ENCODE measurements around the gene TRMT10A. TPM values are rescaled to one million over a fixed set of nuclear protein-coding genes. Genes with fewer than 3 reads are reported as not detected.
A peak's percentile ranks its signal among the peaks of the same experiment; 100 is the strongest.

Gene TRMT10A, protein sequence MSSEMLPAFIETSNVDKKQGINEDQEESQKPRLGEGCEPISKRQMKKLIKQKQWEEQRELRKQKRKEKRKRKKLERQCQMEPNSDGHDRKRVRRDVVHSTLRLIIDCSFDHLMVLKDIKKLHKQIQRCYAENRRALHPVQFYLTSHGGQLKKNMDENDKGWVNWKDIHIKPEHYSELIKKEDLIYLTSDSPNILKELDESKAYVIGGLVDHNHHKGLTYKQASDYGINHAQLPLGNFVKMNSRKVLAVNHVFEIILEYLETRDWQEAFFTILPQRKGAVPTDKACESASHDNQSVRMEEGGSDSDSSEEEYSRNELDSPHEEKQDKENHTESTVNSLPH
- 4.5 and 5.6 TPM in 2 replicates for total RNA-seq

DNA sequence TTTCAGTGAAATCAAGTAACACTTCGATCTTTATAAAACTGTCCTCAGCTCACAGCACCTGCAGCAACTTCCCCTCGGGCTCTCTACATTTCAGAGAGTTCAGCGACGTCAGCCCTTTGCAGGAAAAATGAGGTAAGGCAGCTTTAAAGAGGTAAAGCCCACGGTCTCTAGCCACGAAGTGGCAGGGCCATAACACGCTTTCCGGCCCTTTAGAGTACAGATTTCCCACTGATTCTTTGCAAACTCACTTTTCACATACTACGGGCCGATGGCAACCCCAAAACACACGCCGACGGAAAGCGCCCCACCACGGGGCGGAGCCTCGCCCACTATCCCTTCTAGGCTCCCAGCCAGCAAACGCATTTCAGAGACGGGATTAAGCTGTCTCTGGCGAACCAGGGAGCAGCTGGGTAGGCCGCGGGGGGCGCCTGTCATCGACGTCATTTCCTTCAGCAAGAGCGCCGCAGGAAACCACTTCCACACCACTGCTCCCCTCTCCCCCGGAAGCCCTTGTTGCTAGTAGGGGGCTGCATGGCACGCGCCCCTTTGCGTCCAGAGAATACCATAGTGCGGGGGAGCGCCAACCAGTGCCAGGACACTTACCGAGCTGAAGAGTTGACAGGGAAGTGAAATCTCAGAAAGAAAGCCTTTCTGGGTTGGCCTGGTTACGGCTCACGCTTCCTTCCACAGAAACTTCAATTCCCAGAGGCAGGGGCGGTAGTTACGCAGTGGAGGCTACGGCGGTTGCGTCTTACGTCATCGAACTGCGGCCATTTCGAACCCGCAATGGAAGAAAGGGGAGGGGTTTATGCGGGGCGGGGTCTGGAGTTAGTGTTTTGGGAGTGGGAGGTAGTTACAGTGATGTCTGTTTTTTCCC, at the start of gene TRMT10A:
Gene TRMT10A, minus strand, starts transcription at position 730 of the 877 bp plus-strand sequence. CDS start 4,701 bp downstream, outside the sequence.
- TF ChIP-seq, protein P1, sequence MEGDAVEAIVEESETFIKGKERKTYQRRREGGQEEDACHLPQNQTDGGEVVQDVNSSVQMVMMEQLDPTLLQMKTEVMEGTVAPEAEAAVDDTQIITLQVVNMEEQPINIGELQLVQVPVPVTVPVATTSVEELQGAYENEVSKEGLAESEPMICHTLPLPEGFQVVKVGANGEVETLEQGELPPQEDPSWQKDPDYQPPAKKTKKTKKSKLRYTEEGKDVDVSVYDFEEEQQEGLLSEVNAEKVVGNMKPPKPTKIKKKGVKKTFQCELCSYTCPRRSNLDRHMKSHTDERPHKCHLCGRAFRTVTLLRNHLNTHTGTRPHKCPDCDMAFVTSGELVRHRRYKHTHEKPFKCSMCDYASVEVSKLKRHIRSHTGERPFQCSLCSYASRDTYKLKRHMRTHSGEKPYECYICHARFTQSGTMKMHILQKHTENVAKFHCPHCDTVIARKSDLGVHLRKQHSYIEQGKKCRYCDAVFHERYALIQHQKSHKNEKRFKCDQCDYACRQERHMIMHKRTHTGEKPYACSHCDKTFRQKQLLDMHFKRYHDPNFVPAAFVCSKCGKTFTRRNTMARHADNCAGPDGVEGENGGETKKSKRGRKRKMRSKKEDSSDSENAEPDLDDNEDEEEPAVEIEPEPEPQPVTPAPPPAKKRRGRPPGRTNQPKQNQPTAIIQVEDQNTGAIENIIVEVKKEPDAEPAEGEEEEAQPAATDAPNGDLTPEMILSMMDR (IDR thresholded peaks at IDR 0.05; ENCODE audit: insufficient read depth, low read depth, low read length): no peak
- DNase-seq (ENCODE audit: low read depth): peak; percentile 99
- peak within 1 kb of the TSS; percentile 92 for H3K4me3 ChIP-seq (ENCODE audit: low read depth, low read length)

DNA sequence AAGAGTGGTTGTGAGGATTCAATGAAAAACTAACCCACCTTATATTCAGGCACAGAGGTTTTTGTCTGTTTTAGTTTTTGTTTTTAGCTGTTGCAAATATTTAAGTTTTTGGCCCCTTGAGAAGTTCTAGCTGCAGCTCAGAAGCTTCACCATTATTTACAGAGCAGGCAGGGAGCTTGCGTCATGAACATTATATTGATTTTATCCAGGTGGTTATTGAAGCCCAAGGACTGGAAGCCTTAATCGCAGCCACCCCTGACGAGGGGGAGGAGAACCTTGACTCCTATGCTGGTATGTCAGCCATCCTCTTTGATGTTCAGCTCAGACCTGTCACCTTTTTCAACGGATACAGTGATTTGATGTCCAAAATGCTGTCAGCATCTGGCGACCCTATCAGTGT, 48.9 kb upstream of the TRMT10A start:
- no peak for DNase-seq (ENCODE audit: low read depth)
- TF ChIP-seq, protein P1 (IDR thresholded peaks at IDR 0.05; ENCODE audit: insufficient read depth, low read depth, low read length): no peak

DNA sequence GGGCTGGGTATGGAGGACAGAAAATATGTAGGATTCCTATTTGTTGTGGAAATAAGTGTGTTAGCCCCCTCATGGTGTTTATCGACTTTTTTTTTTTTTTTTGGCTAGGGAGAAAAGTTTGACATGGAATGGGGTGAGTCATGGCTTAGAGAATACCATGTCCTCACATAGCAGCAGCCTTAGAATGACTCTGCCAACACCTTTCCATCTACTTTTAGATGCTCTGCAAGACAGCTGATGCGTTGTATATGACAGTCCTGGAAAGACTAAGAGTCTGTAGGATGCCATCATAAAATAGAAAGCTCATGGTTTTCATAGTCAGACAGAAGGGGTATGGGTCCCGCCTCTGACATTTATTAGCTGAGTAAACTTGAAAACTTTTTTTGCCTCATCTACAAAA, 48.4 kb upstream of the TRMT10A start:
- DNase-seq (ENCODE audit: low read depth): no peak
- TF ChIP-seq, protein P1 (IDR thresholded peaks at IDR 0.05; ENCODE audit: insufficient read depth, low read depth, low read length): no peak
- no peak overlapping the region for H3K4me3 ChIP-seq (ENCODE audit: low read depth, low read length)

More for the DNA sequence above, 48.9 kb upstream of the TRMT10A start:
- no peak overlapping the region for H3K4me3 ChIP-seq (ENCODE audit: low read depth, low read length)

DNA sequence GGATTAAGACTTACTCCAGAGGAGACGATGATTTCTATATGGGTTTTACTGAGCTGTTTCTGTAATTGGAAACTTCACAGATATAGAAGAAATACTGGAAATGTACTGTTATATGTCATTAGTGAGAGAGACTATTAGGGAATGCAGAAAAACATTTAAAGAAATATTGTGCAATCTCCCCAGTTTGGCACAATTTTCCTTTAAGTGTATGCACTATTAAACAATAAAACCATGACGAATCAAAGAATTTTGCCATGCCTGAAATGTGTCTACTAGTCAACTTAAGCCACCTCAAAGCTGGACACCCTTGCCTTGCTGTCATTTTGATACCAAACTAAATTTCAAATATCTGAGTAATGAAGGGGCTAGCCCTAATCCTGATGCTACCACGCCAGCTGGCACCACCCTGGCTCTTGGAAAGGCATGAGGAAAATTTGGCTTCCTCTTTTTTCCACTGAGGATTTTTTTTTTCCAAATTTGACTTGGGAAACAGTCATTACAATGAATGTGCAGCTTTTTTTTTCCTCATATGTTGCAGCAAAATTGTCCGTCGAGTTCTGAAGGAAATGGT, 46.9 kb upstream of the TRMT10A start:
- no peak for DNase-seq (ENCODE audit: low read depth)
- H3K4me3 ChIP-seq (ENCODE audit: low read depth, low read length): no peak overlapping the region
- TF ChIP-seq, protein P1 (IDR thresholded peaks at IDR 0.05; ENCODE audit: insufficient read depth, low read depth, low read length): no peak

DNA sequence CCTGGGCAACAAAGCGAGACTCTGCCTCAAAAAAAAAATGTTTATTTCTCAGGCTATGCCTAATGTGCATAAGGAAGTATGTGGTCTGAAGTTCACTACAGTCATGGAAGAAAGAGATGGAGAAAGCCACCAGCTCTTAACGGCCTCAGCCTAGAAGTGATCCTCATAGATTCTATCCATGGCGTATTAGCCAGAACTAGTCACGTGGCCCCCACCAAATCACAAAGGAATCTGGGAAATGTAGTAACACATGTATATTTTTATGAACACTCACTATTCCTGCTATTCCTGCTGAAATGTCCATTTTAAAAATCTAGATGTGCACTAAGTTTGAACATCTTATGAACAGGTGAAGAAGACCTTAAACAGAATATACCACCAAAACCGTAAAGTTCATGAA, 44.6 kb upstream of the TRMT10A start:
- TF ChIP-seq, protein P1 (IDR thresholded peaks at IDR 0.05; ENCODE audit: insufficient read depth, low read depth, low read length): no peak
- no peak for DNase-seq (ENCODE audit: low read depth)
- no peak overlapping the region for H3K4me3 ChIP-seq (ENCODE audit: low read depth, low read length)

DNA sequence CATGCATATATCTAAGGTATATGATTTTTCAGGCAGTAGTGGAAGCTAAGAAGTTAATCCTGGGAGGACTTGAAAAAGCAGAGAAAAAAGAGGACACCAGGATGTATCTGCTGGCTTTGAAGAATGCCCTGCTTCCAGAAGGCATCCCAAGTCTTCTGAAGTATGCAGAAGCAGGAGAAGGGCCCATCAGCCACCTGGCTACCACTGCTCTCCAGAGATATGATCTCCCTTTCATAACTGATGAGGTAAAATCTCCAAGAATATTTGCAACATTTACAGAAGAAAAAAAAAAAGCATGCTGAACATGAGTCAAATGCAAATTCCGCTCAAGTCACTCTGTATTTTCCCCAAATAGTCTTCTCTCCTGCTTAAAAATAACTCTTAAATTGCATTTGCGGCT, 42.9 kb upstream of the TRMT10A start:
- DNase-seq (ENCODE audit: low read depth): no peak
- TF ChIP-seq, protein P1 (IDR thresholded peaks at IDR 0.05; ENCODE audit: insufficient read depth, low read depth, low read length): no peak
- no peak overlapping the region for H3K4me3 ChIP-seq (ENCODE audit: low read depth, low read length)

Measured in fibroblast of villous mesenchyme (primary cell).